Gastrocnemius medialis (tissue), 4 donors: ENCODE measurements around the gene ZEB1.

Source experiments
- POLR2A ChIP-seq, 2 donors: fragments of 450-650 bp; IDR thresholded peaks; one replicate each; pipeline ENCODE4 v1.6.1; 2017; ENCODE audit warnings: antibody characterized with exemption in 2 of 2, mild to moderate bottlenecking in 2 of 2, moderate library complexity in 2 of 2
- TF ChIP-seq, protein P1 (sequence below), 5 experiments: fragments of 450-650 bp in 3 of 5; fragments of 200-600 bp in 2 of 5; sonication (generic) in 2 of 5; IDR thresholded peaks in 4 of 5; conservative IDR thresholded peaks in 1 of 5; 1 replicate in 4 of 5; 2 replicates in 1 of 5; pipeline ENCODE4 v1.5.1; 2016 to 2019; ENCODE audit warnings: antibody characterized with exemption in 5 of 5, mild to moderate bottlenecking in 3 of 5, moderate library complexity in 3 of 5

DNA sequence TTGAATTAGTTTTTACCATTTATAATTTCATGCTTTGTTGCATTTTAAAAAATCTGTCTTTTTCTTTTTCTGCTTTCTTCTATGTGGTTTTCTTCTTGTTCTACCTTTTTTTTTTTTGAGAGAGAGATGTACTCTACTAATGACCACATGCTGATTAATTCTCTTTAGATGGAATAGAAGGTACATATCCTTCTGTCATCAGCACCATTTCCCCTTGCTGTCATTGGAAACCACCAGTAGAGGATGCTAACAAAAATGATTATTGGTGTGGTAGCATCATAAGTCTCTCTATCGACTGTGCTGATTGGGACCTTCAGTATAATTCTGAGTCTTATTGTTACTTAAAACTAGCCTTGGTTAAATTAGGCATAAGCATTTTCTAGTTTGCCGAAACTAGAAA, 3.6 kb downstream of the ZEB1 start:
- TF ChIP-seq, protein P1, sequence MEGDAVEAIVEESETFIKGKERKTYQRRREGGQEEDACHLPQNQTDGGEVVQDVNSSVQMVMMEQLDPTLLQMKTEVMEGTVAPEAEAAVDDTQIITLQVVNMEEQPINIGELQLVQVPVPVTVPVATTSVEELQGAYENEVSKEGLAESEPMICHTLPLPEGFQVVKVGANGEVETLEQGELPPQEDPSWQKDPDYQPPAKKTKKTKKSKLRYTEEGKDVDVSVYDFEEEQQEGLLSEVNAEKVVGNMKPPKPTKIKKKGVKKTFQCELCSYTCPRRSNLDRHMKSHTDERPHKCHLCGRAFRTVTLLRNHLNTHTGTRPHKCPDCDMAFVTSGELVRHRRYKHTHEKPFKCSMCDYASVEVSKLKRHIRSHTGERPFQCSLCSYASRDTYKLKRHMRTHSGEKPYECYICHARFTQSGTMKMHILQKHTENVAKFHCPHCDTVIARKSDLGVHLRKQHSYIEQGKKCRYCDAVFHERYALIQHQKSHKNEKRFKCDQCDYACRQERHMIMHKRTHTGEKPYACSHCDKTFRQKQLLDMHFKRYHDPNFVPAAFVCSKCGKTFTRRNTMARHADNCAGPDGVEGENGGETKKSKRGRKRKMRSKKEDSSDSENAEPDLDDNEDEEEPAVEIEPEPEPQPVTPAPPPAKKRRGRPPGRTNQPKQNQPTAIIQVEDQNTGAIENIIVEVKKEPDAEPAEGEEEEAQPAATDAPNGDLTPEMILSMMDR (IDR thresholded peaks at IDR 0.05 in 4 of 5, conservative IDR thresholded peaks at IDR 0.05 in 1 of 5): peak in 3 of 5 experiments; percentile 11 to 31 (median 15)
- no peak for TF ChIP-seq POLR2A (IDR thresholded peaks at IDR 0.05)
